ENCODE results near the gene PAPOLG. TPM values are rescaled to one million over a fixed set of nuclear protein-coding genes. Genes with fewer than 3 reads are reported as not detected.

The PAPOLG gene
- total and polyA plus RNA-seq, 9 of the 15 experiments (the other 6 are each of a cell fraction or from before 2014, with no cell fraction given), result 3.9 to 16.3 (median 10.0) TPM

DNA sequence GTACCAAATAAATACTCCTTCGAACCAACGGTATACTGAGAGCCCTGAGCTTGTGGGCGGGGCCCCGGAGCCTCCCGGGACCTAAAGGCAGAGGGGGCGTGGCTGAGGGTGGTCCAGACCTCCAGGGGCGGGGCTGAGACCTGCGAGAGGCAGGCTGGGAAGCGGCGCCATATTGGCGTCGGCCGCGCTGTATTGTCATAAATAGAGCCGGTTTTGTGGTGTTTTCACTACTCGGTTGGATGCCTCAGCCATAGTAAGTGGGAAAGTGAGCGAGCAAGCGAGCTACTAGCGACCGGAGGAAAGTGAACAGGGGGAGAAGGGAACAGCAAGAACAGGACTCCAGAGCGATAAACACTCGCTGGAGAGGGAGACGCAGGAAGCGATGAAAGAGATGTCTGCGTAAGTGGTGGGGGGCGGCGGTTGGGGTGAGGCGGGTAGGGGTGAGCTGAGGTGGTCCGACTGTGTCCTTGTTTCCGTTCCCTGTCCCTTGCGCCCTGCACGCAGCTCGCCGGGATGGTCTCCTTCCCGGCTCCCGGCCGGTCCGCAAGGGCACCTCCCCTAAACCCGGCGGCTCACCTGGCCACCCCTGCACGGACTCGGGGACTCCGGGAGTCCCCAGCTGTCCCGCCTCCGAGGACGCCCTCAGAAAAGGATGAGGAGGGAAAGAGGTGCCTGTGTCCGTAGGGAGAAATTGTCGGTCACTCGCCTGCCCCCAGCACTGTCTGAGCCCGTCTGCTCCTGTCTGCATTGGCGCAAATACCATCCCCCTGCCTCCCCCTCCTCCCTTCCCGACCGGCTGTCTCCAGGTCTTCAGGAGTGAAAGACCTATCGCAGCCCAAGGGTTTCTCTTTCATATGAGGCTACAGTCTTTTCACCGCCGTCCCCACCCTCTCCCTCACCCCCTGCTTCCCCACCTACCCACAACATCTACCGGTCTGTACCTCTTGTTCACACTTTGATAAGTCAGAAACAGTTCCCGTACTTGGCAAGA lies at the start of gene PAPOLG (continued):
- TF ChIP-seq REST (IDR thresholded peaks at IDR 0.05; ENCODE audit: borderline replicate concordance), result no peak
- no peak for TF ChIP-seq REST (CRISPR knock-in tag; IDR thresholded peaks at IDR 0.05; ENCODE audit: low read depth)
- TF ChIP-seq IRF2 (CRISPR knock-in tag; IDR thresholded peaks at IDR 0.05), result no peak
- TF ChIP-seq ZBTB33 (CRISPR knock-in tag; IDR thresholded peaks at IDR 0.05), result no peak
- no peak for TF ChIP-seq BHLHE40 (IDR thresholded peaks at IDR 0.05; ENCODE audit: low read length)
- TF ChIP-seq ZNF184 (CRISPR knock-in tag; IDR thresholded peaks at IDR 0.05), result no peak
- TF ChIP-seq ATF7 (IDR thresholded peaks at IDR 0.05), result 0 out of 2 replicates have a peak, but pooled peaks have one; percentile 35
- no peak for TF ChIP-seq SMARCB1 (IDR thresholded peaks at IDR 0.05; ENCODE audit: insufficient read length, low read depth)
- TF ChIP-seq C11orf30 (IDR thresholded peaks at IDR 0.05; ENCODE audit: low read depth), result no peak
- TF ChIP-seq BRCA1 (IDR thresholded peaks at IDR 0.05), result no peak
- TF ChIP-seq BRCA1 (CRISPR knock-in tag; IDR thresholded peaks at IDR 0.05), result no peak
- TF ChIP-seq GABPB1 (CRISPR knock-in tag; IDR thresholded peaks at IDR 0.05), result peak; percentile 54; the same call in 1 of the 2 replicates
- TF ChIP-seq DMBX1 (CRISPR knock-in tag; IDR thresholded peaks at IDR 0.05; ENCODE audit: borderline replicate concordance), result no peak
- TF ChIP-seq POLR2B (IDR thresholded peaks at IDR 0.05; ENCODE audit: low read depth, partially characterized antibody), result peak; percentile 94
- TF ChIP-seq HCFC1 (IDR thresholded peaks at IDR 0.05; ENCODE audit: low read depth, low read length), result peak; percentile 64
- TF ChIP-seq FIP1L1 (IDR thresholded peaks at IDR 0.05; ENCODE audit: low read depth, low read length, poor library complexity, severe bottlenecking), result no peak
- no peak for TF ChIP-seq PTBP1 (IDR thresholded peaks at IDR 0.05; ENCODE audit: low read depth, low read length)
- TF ChIP-seq ESRRA (IDR thresholded peaks at IDR 0.05; ENCODE audit: borderline replicate concordance, low read depth), result no peak
- TF ChIP-seq ZNF253 (CRISPR knock-in tag; conservative IDR thresholded peaks at IDR 0.05), result no peak
- no peak for TF ChIP-seq NR2F6 (CRISPR knock-in tag; IDR thresholded peaks at IDR 0.05)
